NB4 (cell line): Measurements from ENCODE around the gene TMEM207.

ENCODE experiments used
- DNase-seq: peaks from one replicate; pipeline ENCODE4 v3.0.0; 2010; ENCODE audit warnings: low read depth
- H3K4me3 ChIP-seq: one replicate; pipeline ENCODE4 v1.5.1; 2011; ENCODE audit warnings: mild to moderate bottlenecking, low read depth, low read length, moderate library complexity
- MYC ChIP-seq: IDR thresholded peaks from 2 replicates; pipeline ENCODE4 v1.6.1; 2011; ENCODE audit warnings: low read depth, low read length
- POLR2A ChIP-seq: IDR thresholded peaks from 2 replicates; pipeline ENCODE4 v1.6.1; 2011; ENCODE audit warnings: mild to moderate bottlenecking; ENCODE audit not compliant: insufficient read length; ENCODE audit errors: extremely low read depth
- TF ChIP-seq, protein P1 (sequence below): IDR thresholded peaks from one replicate; pipeline ENCODE4 v1.5.1; 2012; ENCODE audit warnings: low read depth, low read length
- TF ChIP-seq, protein P2 (sequence below): IDR thresholded peaks from 2 replicates; pipeline ENCODE4 v1.6.1; 2011; ENCODE audit warnings: low read depth, low read length

Gene TMEM207

DNA sequence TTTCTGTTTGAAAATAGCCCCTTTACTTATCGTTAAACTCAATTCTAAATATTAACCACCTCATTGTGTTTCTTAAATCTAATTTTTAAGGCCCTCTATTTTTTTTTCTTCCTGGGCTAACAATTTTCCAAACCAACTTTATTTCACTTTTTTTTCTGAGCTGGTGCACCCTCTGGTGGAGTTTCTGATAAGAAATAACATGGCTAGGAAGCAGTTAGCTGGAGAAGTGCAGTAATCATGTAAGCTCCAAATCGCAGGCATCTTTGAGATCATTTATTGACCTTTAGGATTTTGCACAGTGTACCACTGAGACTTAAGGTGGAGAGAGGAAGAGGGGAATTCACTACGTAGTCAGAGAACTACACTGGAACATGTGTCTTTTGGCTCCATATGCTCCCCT is 6.4 kb downstream of the TMEM207 start:
- peak overlapping the region; percentile 4 for H3K4me3 ChIP-seq
- TF ChIP-seq, protein P1, sequence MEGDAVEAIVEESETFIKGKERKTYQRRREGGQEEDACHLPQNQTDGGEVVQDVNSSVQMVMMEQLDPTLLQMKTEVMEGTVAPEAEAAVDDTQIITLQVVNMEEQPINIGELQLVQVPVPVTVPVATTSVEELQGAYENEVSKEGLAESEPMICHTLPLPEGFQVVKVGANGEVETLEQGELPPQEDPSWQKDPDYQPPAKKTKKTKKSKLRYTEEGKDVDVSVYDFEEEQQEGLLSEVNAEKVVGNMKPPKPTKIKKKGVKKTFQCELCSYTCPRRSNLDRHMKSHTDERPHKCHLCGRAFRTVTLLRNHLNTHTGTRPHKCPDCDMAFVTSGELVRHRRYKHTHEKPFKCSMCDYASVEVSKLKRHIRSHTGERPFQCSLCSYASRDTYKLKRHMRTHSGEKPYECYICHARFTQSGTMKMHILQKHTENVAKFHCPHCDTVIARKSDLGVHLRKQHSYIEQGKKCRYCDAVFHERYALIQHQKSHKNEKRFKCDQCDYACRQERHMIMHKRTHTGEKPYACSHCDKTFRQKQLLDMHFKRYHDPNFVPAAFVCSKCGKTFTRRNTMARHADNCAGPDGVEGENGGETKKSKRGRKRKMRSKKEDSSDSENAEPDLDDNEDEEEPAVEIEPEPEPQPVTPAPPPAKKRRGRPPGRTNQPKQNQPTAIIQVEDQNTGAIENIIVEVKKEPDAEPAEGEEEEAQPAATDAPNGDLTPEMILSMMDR, result peak; percentile 42
- TF ChIP-seq MYC, result no peak
- peak; percentile 69 for DNase-seq

DNA sequence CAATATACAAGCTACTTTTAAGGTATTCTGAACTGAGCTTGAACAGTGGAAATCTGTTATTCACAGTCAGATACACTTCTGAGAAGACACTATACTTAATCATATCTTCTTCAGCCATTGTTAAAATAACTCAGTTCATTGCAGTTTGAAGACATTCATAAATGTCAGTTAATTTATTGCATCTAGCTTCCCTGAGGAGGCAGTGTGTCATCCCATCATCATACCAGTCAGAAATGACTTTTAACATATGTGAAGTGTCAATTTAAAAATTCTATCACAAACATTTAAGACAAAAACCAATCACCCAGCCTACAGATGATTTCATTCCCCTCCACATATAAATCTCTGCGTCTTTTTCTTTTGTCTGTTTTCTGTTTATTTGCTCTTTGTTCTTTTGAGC is 7.5 kb downstream of the TMEM207 start:
- H3K4me3 ChIP-seq, result no peak overlapping the region
- TF ChIP-seq, protein P2, sequence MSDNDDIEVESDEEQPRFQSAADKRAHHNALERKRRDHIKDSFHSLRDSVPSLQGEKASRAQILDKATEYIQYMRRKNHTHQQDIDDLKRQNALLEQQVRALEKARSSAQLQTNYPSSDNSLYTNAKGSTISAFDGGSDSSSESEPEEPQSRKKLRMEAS, result no peak
- TF ChIP-seq POLR2A, result no peak
- no peak for TF ChIP-seq MYC
- TF ChIP-seq, protein P1, result no peak
- DNase-seq, result no peak

DNA sequence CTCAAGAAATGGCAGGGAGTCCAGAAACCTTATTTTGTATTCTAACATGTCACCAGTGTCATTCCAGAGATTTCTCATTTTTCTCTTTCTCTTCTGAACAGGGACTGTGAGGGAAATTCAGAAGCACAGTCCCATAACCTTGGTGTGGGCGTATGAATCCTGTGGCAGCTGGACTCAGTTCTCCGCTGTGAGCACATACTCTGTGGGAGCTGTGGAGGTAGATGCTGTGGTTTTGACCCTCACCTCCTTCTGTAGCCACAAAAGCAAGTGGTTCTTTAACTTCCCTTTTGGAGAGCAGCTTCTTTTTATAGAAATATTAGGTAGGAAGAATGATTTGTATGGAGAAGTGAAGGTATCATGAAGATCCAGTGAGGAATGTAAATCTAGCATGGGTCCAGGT is 13.4 kb downstream of the TMEM207 start:
- TF ChIP-seq MYC (no peak), POLR2A (no peak)
- TF ChIP-seq, protein P1, result no peak
- TF ChIP-seq, protein P2, result no peak
- DNase-seq, result peak; percentile 70

DNA sequence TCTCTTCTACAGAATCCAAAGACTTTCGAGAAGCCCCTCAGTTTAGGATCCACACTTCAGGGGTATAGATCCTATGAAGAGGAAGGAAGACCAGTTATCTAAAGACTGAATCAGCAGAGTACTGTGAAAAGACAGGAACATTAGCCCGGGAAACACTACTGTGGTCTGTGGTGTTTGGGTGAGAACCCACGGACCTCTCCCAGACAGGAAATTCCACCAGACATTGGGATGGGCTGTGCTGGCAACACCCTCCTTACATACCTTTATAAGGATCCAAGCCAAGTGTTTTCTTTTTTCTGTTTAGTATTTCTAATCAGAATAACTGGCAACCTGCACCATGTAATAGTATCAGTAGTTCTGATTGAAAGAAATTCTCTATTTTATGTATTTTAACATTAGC is 14.1 kb downstream of the TMEM207 start:
- no peak for DNase-seq
- TF ChIP-seq MYC (no peak), POLR2A (no peak)
- TF ChIP-seq, protein P2, result no peak
- TF ChIP-seq, protein P1, result no peak
- H3K4me3 ChIP-seq, result no peak overlapping the region

More for the DNA sequence above, 13.4 kb downstream of the TMEM207 start:
- H3K4me3 ChIP-seq, result no peak overlapping the region

DNA sequence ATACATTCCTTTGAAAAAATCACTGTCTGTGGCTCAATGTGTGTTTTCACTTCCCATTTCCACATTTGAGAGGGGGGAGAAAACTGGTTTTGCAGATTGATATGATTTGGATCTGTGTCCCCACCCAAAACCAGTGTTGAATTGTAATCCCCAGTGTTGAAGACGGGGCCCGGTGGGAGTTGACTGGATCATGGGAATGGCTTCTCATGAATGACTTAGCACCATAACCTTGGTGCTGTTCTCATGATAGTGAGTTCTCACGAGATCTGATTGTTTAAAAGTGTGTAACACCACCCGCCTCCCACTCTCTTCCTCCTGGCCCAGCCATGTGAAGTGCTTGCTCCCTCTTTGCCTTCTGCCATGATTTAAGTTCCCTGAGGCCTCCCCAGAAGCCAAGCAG is 16.1 kb downstream of the TMEM207 start:
- no peak for DNase-seq
- H3K4me3 ChIP-seq, result no peak overlapping the region
- TF ChIP-seq, protein P1, result no peak
- TF ChIP-seq, protein P2, result no peak
- TF ChIP-seq MYC (no peak), POLR2A (no peak)

DNA sequence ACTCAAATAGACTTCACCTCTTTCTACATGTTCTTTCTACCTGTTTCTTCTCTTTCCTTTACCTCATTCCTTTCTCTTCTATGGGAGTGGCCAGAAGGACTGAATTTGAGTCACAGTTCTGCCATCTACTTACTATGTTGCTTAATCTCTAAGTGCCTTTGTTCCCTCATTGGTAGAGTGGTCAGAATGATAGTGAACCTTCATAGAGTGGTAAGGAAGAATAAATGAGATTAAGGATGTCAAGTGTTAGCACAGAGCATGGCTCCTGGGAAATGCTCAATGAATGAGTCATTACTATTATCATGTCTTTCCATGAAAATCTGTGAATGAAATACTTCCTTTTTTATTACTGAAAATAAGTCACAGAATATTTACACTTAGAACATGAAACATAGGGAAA is 17.5 kb downstream of the TMEM207 start:
- TF ChIP-seq MYC (no peak), POLR2A (no peak)
- TF ChIP-seq, protein P2, result no peak
- TF ChIP-seq, protein P1, result no peak
- H3K4me3 ChIP-seq, result no peak overlapping the region
- peak; percentile 15 for DNase-seq
